Measurements from ENCODE around the gene SH3PXD2B. TPM values are rescaled to one million over a fixed set of nuclear protein-coding genes. Genes with fewer than 3 reads are reported as not detected.

SH3PXD2B gene
- total and polyA plus RNA-seq, 10 of the 15 experiments (the other 5 are each of a cell fraction or from before 2014, with no cell fraction given): 0.05 to 1.6 (median 0.57) TPM

DNA sequence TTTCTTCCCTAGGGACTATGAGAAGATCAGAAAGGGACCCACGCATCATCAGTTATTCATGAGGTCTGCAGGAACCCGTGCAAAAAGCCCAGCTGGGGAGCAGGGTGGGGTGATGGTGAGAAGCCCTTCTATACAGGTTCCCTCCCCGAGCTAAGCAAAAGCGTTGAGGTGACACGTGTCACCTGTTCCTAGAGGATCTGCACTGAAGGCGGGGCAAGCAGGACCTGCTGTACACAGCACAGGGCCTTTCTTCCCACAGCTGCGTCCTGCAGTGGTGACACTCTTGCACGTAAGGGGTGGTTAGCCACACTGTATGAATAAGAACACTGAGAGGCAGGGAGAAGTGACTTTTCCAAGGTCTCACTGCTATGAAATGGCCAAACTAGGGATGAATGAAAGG, 37.2 kb upstream of the SH3PXD2B start (continued):
- TF ChIP-seq, protein P1, sequence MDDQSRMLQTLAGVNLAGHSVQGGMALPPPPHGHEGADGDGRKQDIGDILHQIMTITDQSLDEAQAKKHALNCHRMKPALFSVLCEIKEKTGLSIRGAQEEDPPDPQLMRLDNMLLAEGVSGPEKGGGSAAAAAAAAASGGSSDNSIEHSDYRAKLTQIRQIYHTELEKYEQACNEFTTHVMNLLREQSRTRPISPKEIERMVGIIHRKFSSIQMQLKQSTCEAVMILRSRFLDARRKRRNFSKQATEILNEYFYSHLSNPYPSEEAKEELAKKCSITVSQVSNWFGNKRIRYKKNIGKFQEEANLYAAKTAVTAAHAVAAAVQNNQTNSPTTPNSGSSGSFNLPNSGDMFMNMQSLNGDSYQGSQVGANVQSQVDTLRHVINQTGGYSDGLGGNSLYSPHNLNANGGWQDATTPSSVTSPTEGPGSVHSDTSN (IDR thresholded peaks at IDR 0.05; ENCODE audit: insufficient replicate concordance, low read depth, low read length): no peak

DNA sequence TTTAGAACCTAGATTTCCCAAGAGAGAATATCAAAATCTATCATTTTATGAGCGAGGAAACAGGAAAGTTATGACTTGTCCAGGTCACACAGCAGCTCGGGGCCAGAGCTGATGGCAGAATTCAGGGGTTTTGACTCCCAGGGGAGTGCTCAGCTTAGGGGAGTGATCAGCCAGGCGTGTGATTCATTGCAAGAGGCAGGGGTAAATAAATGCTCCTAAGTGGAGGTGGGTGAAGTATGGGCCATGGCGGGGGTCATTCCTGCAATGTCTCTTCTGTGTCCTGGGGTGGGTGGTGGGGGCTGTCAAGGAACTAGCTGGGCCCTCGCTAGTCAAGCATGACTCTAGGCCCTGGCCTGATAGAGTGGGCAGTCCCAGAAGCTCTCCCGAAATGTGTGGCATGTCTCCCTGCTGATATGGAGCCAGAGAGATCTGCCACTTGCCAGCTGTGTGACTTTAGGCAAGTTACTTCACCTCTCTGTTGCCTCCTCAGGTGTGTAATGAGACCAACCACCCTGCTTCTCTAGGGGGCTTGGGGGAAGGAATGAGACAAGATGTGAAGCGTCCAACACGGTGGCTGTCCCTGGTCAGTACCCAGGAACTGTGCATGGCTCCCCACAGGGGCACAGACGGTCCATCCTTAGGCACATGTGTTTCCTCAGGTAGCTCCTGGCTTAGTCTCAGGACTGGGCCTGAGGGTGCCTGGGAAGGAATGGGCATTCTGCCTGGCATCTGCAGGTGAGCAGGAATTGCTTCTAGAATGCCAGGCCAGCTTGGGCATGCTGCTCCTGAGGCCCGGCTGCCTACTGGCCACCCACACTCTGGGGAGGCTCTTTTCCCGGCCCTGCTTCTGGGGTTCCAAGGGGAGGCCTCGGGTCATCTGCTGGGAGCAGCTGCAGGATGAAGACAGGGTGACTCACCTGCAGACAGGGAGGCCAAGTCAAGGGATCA, 36.5 kb upstream of the SH3PXD2B start:
- RAD21 ChIA-PET (ENCODE audit: unreplicated experiment): no interaction called here
- Histone ChIP-seq H3K27ac (ENCODE audit: control insufficient read depth, insufficient read depth) (no peak overlapping the region), H3K4me3 (no peak overlapping the region), H3K27me3 (replicated peaks in 1 of 2; ENCODE audit: control insufficient read depth in 2 of 2, insufficient read depth in 2 of 2, low read length in 1 of 2) (peaks cover 0 to 5% of the 10 kb centered on the region in 2 experiments; a peak in 1 of 4 replicates), H3K79me2 (ENCODE audit: control insufficient read depth, insufficient read depth, low read length) (no peaks in the 10 kb centered on the region), H3K9ac (ENCODE audit: control insufficient read depth, insufficient read depth, low read length) (no peak overlapping the region), H3K4me2 (ENCODE audit: control insufficient read depth, insufficient read depth) (no peak overlapping the region), H3K9me3 (replicated peaks; ENCODE audit: control insufficient read depth, insufficient read depth, low read length) (no peaks in the 10 kb centered on the region), H3K4me1 (ENCODE audit: control insufficient read depth, insufficient read depth, low read length) (no peaks in the 10 kb centered on the region), H2AFZ (ENCODE audit: control insufficient read depth, low read depth, low read length) (no peak overlapping the region), H4K20me1 (ENCODE audit: control insufficient read depth, insufficient read depth) (no peaks in the 10 kb centered on the region), H3K36me3 (ENCODE audit: control insufficient read depth in 2 of 2, insufficient read depth in 2 of 2, low read length in 1 of 2) (no peaks in the 10 kb centered on the region)
- in situ Hi-C loops (cut with MboI): no loop called here
- CTCF ChIA-PET: no interaction called here
- FAIRE-seq: no peak
- SMC1A ChIA-PET (ENCODE audit: uncharacterized antibody, unreplicated experiment): no interaction called here
- no TSS peak for BruUV-seq (replicated peaks)
- DNase-seq (ENCODE audit: low read depth, low spot score): no peak
- TF ChIP-seq LARP7 (IDR thresholded peaks at IDR 0.05): no peak
- TF ChIP-seq TCF3 (IDR thresholded peaks at IDR 0.05; ENCODE audit: borderline replicate concordance, insufficient read depth, low read depth, low read length): no peak
- TF ChIP-seq, protein P2, sequence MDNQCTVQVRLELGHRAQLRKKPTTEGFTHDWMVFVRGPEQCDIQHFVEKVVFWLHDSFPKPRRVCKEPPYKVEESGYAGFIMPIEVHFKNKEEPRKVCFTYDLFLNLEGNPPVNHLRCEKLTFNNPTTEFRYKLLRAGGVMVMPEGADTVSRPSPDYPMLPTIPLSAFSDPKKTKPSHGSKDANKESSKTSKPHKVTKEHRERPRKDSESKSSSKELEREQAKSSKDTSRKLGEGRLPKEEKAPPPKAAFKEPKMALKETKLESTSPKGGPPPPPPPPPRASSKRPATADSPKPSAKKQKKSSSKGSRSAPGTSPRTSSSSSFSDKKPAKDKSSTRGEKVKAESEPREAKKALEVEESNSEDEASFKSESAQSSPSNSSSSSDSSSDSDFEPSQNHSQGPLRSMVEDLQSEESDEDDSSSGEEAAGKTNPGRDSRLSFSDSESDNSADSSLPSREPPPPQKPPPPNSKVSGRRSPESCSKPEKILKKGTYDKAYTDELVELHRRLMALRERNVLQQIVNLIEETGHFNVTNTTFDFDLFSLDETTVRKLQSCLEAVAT (IDR thresholded peaks at IDR 0.05): no peak
- no peak for TF ChIP-seq JUNB (IDR thresholded peaks at IDR 0.05)
- no peak for TF ChIP-seq SP1 (IDR thresholded peaks at IDR 0.05; ENCODE audit: low read depth, low read length)
- TF ChIP-seq KDM1A (IDR thresholded peaks at IDR 0.05; ENCODE audit: borderline replicate concordance): no peak
- TF ChIP-seq IRF4 (IDR thresholded peaks at IDR 0.05; ENCODE audit: low read depth, low read length): no peak
- TF ChIP-seq MTA2 (IDR thresholded peaks at IDR 0.05; ENCODE audit: low read depth): no peak
- TF ChIP-seq, protein P3, sequence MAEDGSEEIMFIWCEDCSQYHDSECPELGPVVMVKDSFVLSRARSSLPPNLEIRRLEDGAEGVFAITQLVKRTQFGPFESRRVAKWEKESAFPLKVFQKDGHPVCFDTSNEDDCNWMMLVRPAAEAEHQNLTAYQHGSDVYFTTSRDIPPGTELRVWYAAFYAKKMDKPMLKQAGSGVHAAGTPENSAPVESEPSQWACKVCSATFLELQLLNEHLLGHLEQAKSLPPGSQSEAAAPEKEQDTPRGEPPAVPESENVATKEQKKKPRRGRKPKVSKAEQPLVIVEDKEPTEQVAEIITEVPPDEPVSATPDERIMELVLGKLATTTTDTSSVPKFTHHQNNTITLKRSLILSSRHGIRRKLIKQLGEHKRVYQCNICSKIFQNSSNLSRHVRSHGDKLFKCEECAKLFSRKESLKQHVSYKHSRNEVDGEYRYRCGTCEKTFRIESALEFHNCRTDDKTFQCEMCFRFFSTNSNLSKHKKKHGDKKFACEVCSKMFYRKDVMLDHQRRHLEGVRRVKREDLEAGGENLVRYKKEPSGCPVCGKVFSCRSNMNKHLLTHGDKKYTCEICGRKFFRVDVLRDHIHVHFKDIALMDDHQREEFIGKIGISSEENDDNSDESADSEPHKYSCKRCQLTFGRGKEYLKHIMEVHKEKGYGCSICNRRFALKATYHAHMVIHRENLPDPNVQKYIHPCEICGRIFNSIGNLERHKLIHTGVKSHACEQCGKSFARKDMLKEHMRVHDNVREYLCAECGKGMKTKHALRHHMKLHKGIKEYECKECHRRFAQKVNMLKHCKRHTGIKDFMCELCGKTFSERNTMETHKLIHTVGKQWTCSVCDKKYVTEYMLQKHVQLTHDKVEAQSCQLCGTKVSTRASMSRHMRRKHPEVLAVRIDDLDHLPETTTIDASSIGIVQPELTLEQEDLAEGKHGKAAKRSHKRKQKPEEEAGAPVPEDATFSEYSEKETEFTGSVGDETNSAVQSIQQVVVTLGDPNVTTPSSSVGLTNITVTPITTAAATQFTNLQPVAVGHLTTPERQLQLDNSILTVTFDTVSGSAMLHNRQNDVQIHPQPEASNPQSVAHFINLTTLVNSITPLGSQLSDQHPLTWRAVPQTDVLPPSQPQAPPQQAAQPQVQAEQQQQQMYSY (CRISPR knock-in tag; IDR thresholded peaks at IDR 0.05): no peak
- TF ChIP-seq NFYA (IDR thresholded peaks at IDR 0.05; ENCODE audit: borderline replicate concordance, low read depth, low read length): no peak
- TF ChIP-seq FOXK2 (IDR thresholded peaks at IDR 0.05): no peak
- intact Hi-C loops (cut with micrococcal nuclease; ENCODE audit: unreplicated experiment): no loop called here
- POLR2A ChIA-PET: no interaction called here
- 2% methylated on average over 12 of the region's 12 CpGs for WGBS (ENCODE audit: insufficient coverage, insufficient replicate concordance, low lambda C conversion rate, missing lambda C conversion rate)
- ATAC-seq: no peak

All from GM12878 (cell line).